Ishikawa (cell line): ENCODE results near the gene AMMECR1.

Source experiments
- CEBPB ChIP-seq: IDR thresholded peaks from 2 replicates; pipeline ENCODE4 v1.6.1; 2012
- CREB1 ChIP-seq: IDR thresholded peaks from 2 replicates; pipeline ENCODE4 v1.6.1; 2012; ENCODE audit warnings: low read depth
- EGR1 ChIP-seq: IDR thresholded peaks from 2 replicates; pipeline ENCODE4 v1.6.1; 2012
- EP300 ChIP-seq: IDR thresholded peaks from 2 replicates; pipeline ENCODE4 v1.6.1; 2012; ENCODE audit warnings: borderline replicate concordance
- FOXM1 ChIP-seq: IDR thresholded peaks from 2 replicates; pipeline ENCODE4 v1.6.1; 2012; ENCODE audit warnings: low read depth, borderline replicate concordance
- MAX ChIP-seq: IDR thresholded peaks from 2 replicates; pipeline ENCODE4 v1.6.1; 2012
- NFIC ChIP-seq: IDR thresholded peaks from 2 replicates; pipeline ENCODE4 v1.6.1; 2012
- RAD21 ChIP-seq: IDR thresholded peaks from 2 replicates; pipeline ENCODE4 v1.6.1; 2012; ENCODE audit warnings: low read depth
- REST ChIP-seq: IDR thresholded peaks from 2 replicates; pipeline ENCODE4 v1.6.1; 2012; ENCODE audit warnings: low read depth, mild to moderate bottlenecking
- TAF1 ChIP-seq: IDR thresholded peaks from 2 replicates; pipeline ENCODE4 v1.6.1; 2012; ENCODE audit warnings: low read depth, mild to moderate bottlenecking
- TCF12 ChIP-seq: IDR thresholded peaks from 2 replicates; pipeline ENCODE4 v1.6.1; 2012; ENCODE audit warnings: low read depth
- TEAD4 ChIP-seq: IDR thresholded peaks from 2 replicates; pipeline ENCODE4 v1.6.1; 2012
- USF1 ChIP-seq: IDR thresholded peaks from 2 replicates; pipeline ENCODE4 v1.6.1; 2012
- YY1 ChIP-seq: IDR thresholded peaks from 2 replicates; pipeline ENCODE4 v1.6.1; 2012; ENCODE audit warnings: low read depth
- ZBTB7A ChIP-seq: IDR thresholded peaks from 2 replicates; pipeline ENCODE4 v1.6.1; 2012; ENCODE audit warnings: low read depth

AMMECR1 gene

GRCh38 chrX:110258552-110258951 lies 59.3 kb downstream of the AMMECR1 start:
- TF ChIP-seq REST (no peak), EGR1 (no peak), CEBPB (no peak), MAX (no peak), TCF12 (no peak), EP300 (no peak), ZBTB7A (no peak), CREB1 (no peak), FOXM1 (no peak), TEAD4 (no peak), YY1 (no peak), NFIC (no peak), USF1 (no peak), TAF1 (no peak)

GRCh38 chrX:110257889-110258288 lies 60.0 kb downstream of the AMMECR1 start:
- TF ChIP-seq CEBPB (no peak), USF1 (no peak), YY1 (no peak), EP300 (no peak), FOXM1 (no peak), TCF12 (no peak), EGR1 (no peak), MAX (no peak), NFIC (no peak), TEAD4 (no peak), CREB1 (no peak), ZBTB7A (no peak), REST (no peak), TAF1 (no peak), RAD21 (no peak)

GRCh38 chrX:110252711-110253110 lies 65.2 kb downstream of the AMMECR1 start:
- no peak for TF ChIP-seq EP300
- TF ChIP-seq ZBTB7A, result no peak
- TF ChIP-seq EGR1, result no peak
- no peak for TF ChIP-seq TCF12
- no peak for TF ChIP-seq RAD21
- no peak for TF ChIP-seq NFIC
- TF ChIP-seq USF1, result no peak
- TF ChIP-seq YY1, result no peak
- no peak for TF ChIP-seq FOXM1
- no peak for TF ChIP-seq REST
- TF ChIP-seq TEAD4, result no peak
- TF ChIP-seq TAF1, result no peak

GRCh38 chrX:110251961-110252360 lies 65.9 kb downstream of the AMMECR1 start:
- TF ChIP-seq NFIC, result no peak
- no peak for TF ChIP-seq FOXM1
- no peak for TF ChIP-seq MAX
- no peak for TF ChIP-seq ZBTB7A
- no peak for TF ChIP-seq CREB1
- no peak for TF ChIP-seq USF1
- no peak for TF ChIP-seq TAF1
- no peak for TF ChIP-seq REST
- no peak for TF ChIP-seq RAD21
- no peak for TF ChIP-seq CEBPB
- no peak for TF ChIP-seq YY1
- no peak for TF ChIP-seq TEAD4
